ENCODE data around the gene KIAA1755. TPM values are rescaled to one million over a fixed set of nuclear protein-coding genes. Genes with fewer than 3 reads are reported as not detected.

The KIAA1755 gene
- polyA plus RNA-seq, 1 of the 3 experiments (the other 2 are of a cell fraction): 0.54 TPM

- TF ChIP-seq NFIC (IDR thresholded peaks at IDR 0.05; ENCODE audit: borderline replicate concordance): no peak
- no peak for TF ChIP-seq NRF1 (IDR thresholded peaks at IDR 0.05; ENCODE audit: low read depth, low read length)
- TF ChIP-seq, protein P1, sequence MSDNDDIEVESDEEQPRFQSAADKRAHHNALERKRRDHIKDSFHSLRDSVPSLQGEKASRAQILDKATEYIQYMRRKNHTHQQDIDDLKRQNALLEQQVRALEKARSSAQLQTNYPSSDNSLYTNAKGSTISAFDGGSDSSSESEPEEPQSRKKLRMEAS (IDR thresholded peaks at IDR 0.05; ENCODE audit: low read depth): no peak
- no peak for TF ChIP-seq CHD2 (IDR thresholded peaks at IDR 0.05; ENCODE audit: low read length, partially characterized antibody)
Observed at GRCh38 chr20:38170219-38170825, 90.2 kb downstream of the KIAA1755 start (continued).

DNA sequence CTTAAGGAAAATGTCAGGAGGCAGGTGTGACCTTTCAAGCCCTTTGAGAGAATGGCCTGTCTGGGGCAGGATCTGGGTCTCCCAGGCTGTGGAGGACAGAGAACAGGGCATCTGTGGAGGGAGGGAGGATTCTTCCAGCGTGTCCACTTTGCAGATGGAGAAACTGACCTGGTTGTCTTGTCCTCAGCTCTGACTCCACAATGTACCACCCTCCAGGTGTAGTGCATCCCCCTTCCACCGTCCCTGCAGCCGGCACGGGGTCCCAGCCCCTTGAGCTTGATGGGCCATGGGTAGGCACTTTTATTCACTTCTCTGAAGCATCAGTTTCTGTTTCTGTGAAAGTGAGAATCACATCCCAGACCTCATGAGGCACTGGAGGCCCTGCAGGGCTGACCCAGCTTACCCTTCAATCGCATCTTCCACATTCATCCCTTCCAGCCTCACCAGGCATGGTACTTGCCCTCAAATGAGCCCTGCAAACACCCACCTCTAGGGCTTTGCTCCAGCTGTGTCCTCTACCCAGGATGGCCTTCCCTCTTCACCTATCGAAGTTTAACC is 90.8 kb downstream of the KIAA1755 start:
- Histone ChIP-seq H4K20me1 (ENCODE audit: insufficient read depth) (no peaks in the 10 kb centered on the region), H3K27ac (ENCODE audit: low read depth in 2 of 2, low read length in 1 of 2) (no peak overlapping the region), H3K4me2 (no peak overlapping the region), H3K27me3 (ENCODE audit: insufficient read depth) (no peaks in the 10 kb centered on the region), H3K9ac (no peak overlapping the region), H3K9me2 (no peaks in the 10 kb centered on the region), H3K9me3 (no peaks in the 10 kb centered on the region), H3K4me3 (ENCODE audit: low read depth in 2 of 2, low read length in 1 of 2) (no peak overlapping the region), H3K36me3 (replicated peaks in 1 of 2; ENCODE audit: control insufficient read depth in 1 of 2, insufficient read depth in 2 of 2, low read length in 1 of 2) (no peaks in the 10 kb centered on the region), H2AFZ (ENCODE audit: low read depth) (no peak overlapping the region), H3K79me2 (ENCODE audit: insufficient read depth) (peaks cover 10% of the 10 kb centered on the region), H3K4me1 (ENCODE audit: control insufficient read depth in 1 of 2, insufficient read depth in 2 of 2, low read depth in 1 of 2, low read length in 1 of 2) (peaks cover 33 to 34% of the 10 kb centered on the region in 2 experiments), H3F3A (replicated peaks; ENCODE audit: insufficient read depth) (peaks cover 24% of the 10 kb centered on the region)
- 97% methylated on average over 3 of the region's 6 CpGs for WGBS (ENCODE audit: low lambda C conversion rate)
- TF ChIP-seq EP300 (IDR thresholded peaks at IDR 0.05; ENCODE audit: borderline replicate concordance in 1 of 2, low read depth in 1 of 2, low read length in 1 of 2): no peak
- no peak for TF ChIP-seq FOXJ3 (CRISPR knock-in tag; IDR thresholded peaks at IDR 0.05)
- TF ChIP-seq MXI1 (IDR thresholded peaks at IDR 0.05; ENCODE audit: low read depth, low read length): no peak
- no peak for TF ChIP-seq CHD2 (IDR thresholded peaks at IDR 0.05; ENCODE audit: low read length, partially characterized antibody)
- TF ChIP-seq, protein P2, sequence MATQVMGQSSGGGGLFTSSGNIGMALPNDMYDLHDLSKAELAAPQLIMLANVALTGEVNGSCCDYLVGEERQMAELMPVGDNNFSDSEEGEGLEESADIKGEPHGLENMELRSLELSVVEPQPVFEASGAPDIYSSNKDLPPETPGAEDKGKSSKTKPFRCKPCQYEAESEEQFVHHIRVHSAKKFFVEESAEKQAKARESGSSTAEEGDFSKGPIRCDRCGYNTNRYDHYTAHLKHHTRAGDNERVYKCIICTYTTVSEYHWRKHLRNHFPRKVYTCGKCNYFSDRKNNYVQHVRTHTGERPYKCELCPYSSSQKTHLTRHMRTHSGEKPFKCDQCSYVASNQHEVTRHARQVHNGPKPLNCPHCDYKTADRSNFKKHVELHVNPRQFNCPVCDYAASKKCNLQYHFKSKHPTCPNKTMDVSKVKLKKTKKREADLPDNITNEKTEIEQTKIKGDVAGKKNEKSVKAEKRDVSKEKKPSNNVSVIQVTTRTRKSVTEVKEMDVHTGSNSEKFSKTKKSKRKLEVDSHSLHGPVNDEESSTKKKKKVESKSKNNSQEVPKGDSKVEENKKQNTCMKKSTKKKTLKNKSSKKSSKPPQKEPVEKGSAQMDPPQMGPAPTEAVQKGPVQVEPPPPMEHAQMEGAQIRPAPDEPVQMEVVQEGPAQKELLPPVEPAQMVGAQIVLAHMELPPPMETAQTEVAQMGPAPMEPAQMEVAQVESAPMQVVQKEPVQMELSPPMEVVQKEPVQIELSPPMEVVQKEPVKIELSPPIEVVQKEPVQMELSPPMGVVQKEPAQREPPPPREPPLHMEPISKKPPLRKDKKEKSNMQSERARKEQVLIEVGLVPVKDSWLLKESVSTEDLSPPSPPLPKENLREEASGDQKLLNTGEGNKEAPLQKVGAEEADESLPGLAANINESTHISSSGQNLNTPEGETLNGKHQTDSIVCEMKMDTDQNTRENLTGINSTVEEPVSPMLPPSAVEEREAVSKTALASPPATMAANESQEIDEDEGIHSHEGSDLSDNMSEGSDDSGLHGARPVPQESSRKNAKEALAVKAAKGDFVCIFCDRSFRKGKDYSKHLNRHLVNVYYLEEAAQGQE (IDR thresholded peaks at IDR 0.05; ENCODE audit: low read depth, low read length): no peak
- TF ChIP-seq ZBTB33 (IDR thresholded peaks at IDR 0.05; ENCODE audit: borderline replicate concordance, low read depth): no peak
- TF ChIP-seq ELF1 (IDR thresholded peaks at IDR 0.05): no peak
- TF ChIP-seq FOXM1 (IDR thresholded peaks at IDR 0.05; ENCODE audit: low read depth): no peak
- TF ChIP-seq TCF12 (IDR thresholded peaks at IDR 0.05): no peak
- no peak for TF ChIP-seq JUND (IDR thresholded peaks at IDR 0.05)
- TF ChIP-seq EZH2phosphoT487 (IDR thresholded peaks at IDR 0.05; ENCODE audit: borderline replicate concordance, low read depth): no peak
- CTCF ChIA-PET: interaction anchor here (2.1 to 8.1 kb wide), 3 partner anchors 10 to 112 kb away, joined by 7 to 63 read pairs (median 53); no protein-coding TSS in a partner anchor
- no peak for DNase-seq
- POLR2A ChIA-PET: no interaction called here

Measured in SK-N-SH (cell line).